ENCODE data around the gene JDP2. TPM values are rescaled to one million over a fixed set of nuclear protein-coding genes. Genes with fewer than 3 reads are reported as not detected.

Gene JDP2
- total and polyA plus RNA-seq, 2 of the 4 experiments (the other 2 are of a cell fraction), result 35.7 to 38.4 TPM

DNA sequence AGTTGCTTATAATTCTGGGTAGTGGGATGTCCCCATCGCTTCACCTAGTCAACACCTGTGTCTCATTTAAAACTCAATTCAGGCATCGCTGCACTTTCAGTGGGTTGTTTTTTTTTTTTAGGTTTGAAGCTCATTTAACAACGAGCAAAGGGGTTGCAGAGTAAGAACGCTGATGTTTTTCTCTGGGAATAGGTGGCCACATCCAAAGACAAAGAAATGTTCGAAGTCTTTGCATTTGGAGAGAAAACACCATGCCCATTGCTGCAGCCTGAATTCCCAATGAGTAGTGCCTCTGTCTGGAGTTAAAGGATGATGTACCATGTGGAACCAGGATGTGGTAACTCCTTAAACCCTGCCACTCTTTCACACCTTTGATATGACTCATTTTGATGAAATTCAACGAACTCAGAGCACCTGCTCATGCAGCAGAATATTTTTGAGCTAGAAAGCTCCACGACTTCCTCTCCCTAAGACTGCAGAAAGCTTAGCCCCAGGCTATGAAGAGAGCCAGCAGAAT, 59.4 kb downstream of the JDP2 start:
- H2BK5ac ChIP-seq (ENCODE audit: low read depth, low read length, poor library complexity, severe bottlenecking), result no peak overlapping the region
- no peak overlapping the region for H2BK20ac ChIP-seq (ENCODE audit: low read depth, low read length)
- H3K4me2 ChIP-seq (ENCODE audit: low read depth, low read length), result no peak overlapping the region
- H2BK15ac ChIP-seq (ENCODE audit: low read depth, low read length), result no peak overlapping the region
- peaks cover 3% of the 10 kb centered on the region; the same call in 1 of the 2 replicates for H3K9me3 ChIP-seq (ENCODE audit: control insufficient read depth, insufficient read depth, low read length)
- no peak overlapping the region for H3K9ac ChIP-seq (ENCODE audit: low read depth, low read length)
- H3K18ac ChIP-seq (ENCODE audit: low read depth, low read length), result no peak overlapping the region
- no peak overlapping the region for H2BK120ac ChIP-seq (ENCODE audit: low read depth, low read length)
- H3K56ac ChIP-seq (ENCODE audit: extremely low read depth, insufficient read depth, low read length), result no peak overlapping the region
- no peaks in the 10 kb centered on the region for H3K9me1 ChIP-seq (ENCODE audit: insufficient read depth, low read length)
- no peaks in the 10 kb centered on the region for H3K79me1 ChIP-seq (ENCODE audit: low read depth in 1 of 2, low read length in 2 of 2)
- no CpG with 5 or more reads among the region's 7 CpGs for WGBS, 2 experiments (ENCODE audit: extremely low coverage in 2 of 2, insufficient read length in 1 of 2)
- H3K4me3 ChIP-seq (ENCODE audit: insufficient read depth, low read depth, low read length), result no peak overlapping the region
- peaks cover 30% of the 10 kb centered on the region for H3K27me3 ChIP-seq (ENCODE audit: control insufficient read depth, insufficient read depth, low read length)
- ChIA-PET POLR2A (ENCODE audit: unreplicated experiment) (no interaction called here), CTCF (interaction anchor here (1.9 kb wide), 1 partner anchor 178 kb away, joined by 24 read pairs; no protein-coding TSS in a partner anchor)
- H4K20me1 ChIP-seq (ENCODE audit: insufficient read depth, low read length), result no peaks in the 10 kb centered on the region
- DNase-seq, result no peak
- no peak overlapping the region for H2AK5ac ChIP-seq (ENCODE audit: low read depth, low read length)
- H3K36me3 ChIP-seq (ENCODE audit: control insufficient read depth, insufficient read depth, low read length), result no peaks in the 10 kb centered on the region
- H3K23ac ChIP-seq (ENCODE audit: low read depth, low read length), result no peak overlapping the region
- no peak overlapping the region for H4K5ac ChIP-seq (ENCODE audit: low read depth, low read length)
- H4K8ac ChIP-seq (ENCODE audit: low read depth in 2 of 2, low read length in 2 of 2), result no peak overlapping the region
- H3K14ac ChIP-seq (replicated peaks; ENCODE audit: low read depth, low read length), result no peak overlapping the region
- TF ChIP-seq RAD21 (IDR thresholded peaks at IDR 0.05; ENCODE audit: low read length), result no peak
- TF ChIP-seq MXI1 (IDR thresholded peaks at IDR 0.05; ENCODE audit: borderline replicate concordance, low read depth, low read length), result no peak
- TF ChIP-seq SMC3 (IDR thresholded peaks at IDR 0.05; ENCODE audit: low read depth, low read length), result no peak
- TF ChIP-seq MAFK (IDR thresholded peaks at IDR 0.05; ENCODE audit: low read depth, low read length), result no peak
- no peak for TF ChIP-seq POLR2A (IDR thresholded peaks at IDR 0.05; ENCODE audit: low read depth, low read length)
- no peak for TF ChIP-seq CHD1 (IDR thresholded peaks at IDR 0.05; ENCODE audit: low read depth, low read length)
- dilution Hi-C loops (cut with HindIII; ENCODE audit: low sequenced_read_pairs, unreplicated experiment), result no loop called here
- no peak overlapping the region for H2AK9ac ChIP-seq (replicated peaks; ENCODE audit: low read depth, low read length, poor library complexity)
- intact Hi-C loops (cut with micrococcal nuclease), result no loop called here
- ATAC-seq (ENCODE audit: low read depth), result no peak
- no peak overlapping the region for H2AFZ ChIP-seq (replicated peaks; ENCODE audit: low read length, poor library complexity)
- H3K4ac ChIP-seq (ENCODE audit: low read depth, low read length), result no peak overlapping the region
- no peak overlapping the region for H4K91ac ChIP-seq (ENCODE audit: insufficient read depth, low read depth, low read length)
- in situ Hi-C loops (cut with MboI; ENCODE audit: low sequenced_read_pairs), result loop anchor here (5.0 to 10.0 kb wide), 2 partner anchors 180 to 352 kb away; no protein-coding TSS in a partner anchor
- no peaks in the 10 kb centered on the region for H3K4me1 ChIP-seq (ENCODE audit: control insufficient read depth, insufficient read depth, low read length)
- BruUV-seq (replicated peaks), result no TSS peak
- no peak overlapping the region for H3K27ac ChIP-seq (ENCODE audit: insufficient read depth, low read length)
